Ovary (tissue), 9 donors: Measurements from ENCODE around the gene ANKRD35. TPM values are rescaled to one million over a fixed set of nuclear protein-coding genes. Genes with fewer than 3 reads are reported as not detected.

Experiments
- DNase-seq, 5 donors: peaks; one replicate each; pipeline ENCODE4 v3.0.0-alpha.2; 2019 to 2020
- H3K27ac ChIP-seq, 2 donors: fragments of 200-600 bp; one replicate each; pipeline versions ENCODE4 v1.5.1 to v1.8.0; 2019 to 2022
- H3K27me3 ChIP-seq: fragments of 200-600 bp; one replicate; pipeline ENCODE4 v1.8.0; 2022
- H3K36me3 ChIP-seq: fragments of 200-600 bp; sonication (generic); one replicate; pipeline ENCODE4 v1.5.1; 2019
- H3K4me1 ChIP-seq: one replicate; pipeline ENCODE4 v1.8.1; 2013; ENCODE audit warnings: mild to moderate bottlenecking, moderate library complexity; ENCODE audit not compliant: insufficient read depth
- H3K4me3 ChIP-seq: fragments of 200-600 bp; sonication (generic); one replicate; pipeline ENCODE4 v1.5.1; 2017
- H3K9me3 ChIP-seq, 2 donors: fragments of 200-600 bp in 1 of 2; sonication (generic) in 1 of 2; one replicate each; pipeline versions ENCODE4 v1.5.1 to v1.8.1; 2013 to 2019; ENCODE audit warnings: mild to moderate bottlenecking in 1 of 2, moderate library complexity in 1 of 2
- EP300 ChIP-seq: sonication (generic); formaldehyde crosslinking; IDR thresholded peaks from one replicate; pipeline ENCODE4 v1.6.1; 2017; ENCODE audit warnings: antibody characterized with exemption
- POLR2A ChIP-seq: fragments of 450-650 bp; IDR thresholded peaks from one replicate; pipeline ENCODE4 v1.6.1; 2017; ENCODE audit warnings: antibody characterized with exemption, mild to moderate bottlenecking, moderate library complexity
- WGBS, 3 donors: extraction: QIAGEN DNeasy Blood & Tissue Kit in 1 of 3; methylation state at CpG; one replicate each; pipeline versions ENCODE4 v1.1.5 to v1.1.7; 2013 to 2017; 5-methylcytosine and 5-hydroxymethylcytosine counted together
- intact Hi-C, 4 donors: fragments of 100-400 bp; cut with DNase I; formaldehyde crosslinking; loops; one replicate each; pipeline versions ENCODE4 v1.11.0 to v1.15.1; 2022 to 2023
- polyA plus RNA-seq, 2 donors: library from polyadenylated mRNA; stranded (reverse); fragments of 200-250 nt in 1 of 2; fragments of 350-450 nt in 1 of 2; fragmentation: Illumina TruSeq in 1 of 2; extraction: RNeasy Lipid Tissue Mini Kit (QIAGEN cat#74804) in 1 of 2; gene quantifications; one replicate each; pipeline ENCODE4 v1.2.3, GENCODE V29; 2013 to 2014
- total RNA-seq, 7 donors: library from RNA; depleted of rRNA in 2 of 7; stranded (reverse); fragments of >200 nt in 2 of 7; fragmentation: NEBNext Ultra II Directional in 3 of 7; extraction: Animal tissue kit (Norgen Biotek cat#: 25700) in 3 of 7; gene quantifications; one replicate each; pipeline versions ENCODE4 v1.1.0 to v1.2.4, GENCODE V29; 2016 to 2023
- TF ChIP-seq, protein P1 (sequence below), 3 donors: fragments of 450-650 bp in 2 of 3; fragments of 200-600 bp in 1 of 3; IDR thresholded peaks; one replicate each; pipeline versions ENCODE4 v1.5.1 to v1.8.0; 2016 to 2022; ENCODE audit warnings: antibody characterized with exemption in 3 of 3, mild to moderate bottlenecking in 1 of 3
- donor health status: DM: no; HTN: no; CAD: no; lungs with moderate emphysema.
- donor health status: DM: no; HTN: no; CAD: no.
- donor health status: Bipolar disorder and iron deficiency.
- donor health status: DM: yes; HTN: yes; CAD: no.
- donor health status: DM: no; HTN: no; CAD: no.
- donor health status: DM: yes; HTN: yes; CAD: no.

ANKRD35 gene
- total and polyA plus RNA-seq, 9 donors: 2.1 to 6.5 (median 2.8) TPM

DNA sequence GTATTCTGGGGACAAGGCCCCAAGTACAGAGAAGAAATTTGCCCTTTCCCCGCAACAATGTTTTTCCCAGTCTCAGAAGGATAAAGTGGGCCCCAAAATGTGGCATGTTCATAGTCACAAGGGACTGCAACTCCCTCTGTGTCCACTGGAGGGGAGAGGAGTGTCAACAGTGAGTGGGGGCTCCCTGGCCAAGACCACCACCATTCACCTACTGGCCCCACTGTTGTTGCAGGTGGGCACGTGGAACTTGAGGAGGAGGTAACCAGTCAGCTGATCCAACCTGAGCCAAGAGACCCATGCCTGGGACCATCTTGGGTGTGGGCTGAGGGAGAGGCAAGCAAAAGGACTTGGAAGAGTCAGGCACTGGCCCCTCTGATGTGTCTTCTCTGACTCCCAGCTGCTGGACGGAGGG is 39.5 kb downstream of the ANKRD35 start:
- Histone ChIP-seq H3K36me3 (no peaks in the 10 kb centered on the region), H3K9me3 (no peaks in the 10 kb centered on the region), H3K27ac (peak overlapping the region; percentile 18 to 70), H3K27me3 (no peaks in the 10 kb centered on the region), H3K4me3 (peak overlapping the region; percentile 58), H3K4me1 (peaks cover 7% of the 10 kb centered on the region)
- no peak for TF ChIP-seq POLR2A
- TF ChIP-seq, protein P1, sequence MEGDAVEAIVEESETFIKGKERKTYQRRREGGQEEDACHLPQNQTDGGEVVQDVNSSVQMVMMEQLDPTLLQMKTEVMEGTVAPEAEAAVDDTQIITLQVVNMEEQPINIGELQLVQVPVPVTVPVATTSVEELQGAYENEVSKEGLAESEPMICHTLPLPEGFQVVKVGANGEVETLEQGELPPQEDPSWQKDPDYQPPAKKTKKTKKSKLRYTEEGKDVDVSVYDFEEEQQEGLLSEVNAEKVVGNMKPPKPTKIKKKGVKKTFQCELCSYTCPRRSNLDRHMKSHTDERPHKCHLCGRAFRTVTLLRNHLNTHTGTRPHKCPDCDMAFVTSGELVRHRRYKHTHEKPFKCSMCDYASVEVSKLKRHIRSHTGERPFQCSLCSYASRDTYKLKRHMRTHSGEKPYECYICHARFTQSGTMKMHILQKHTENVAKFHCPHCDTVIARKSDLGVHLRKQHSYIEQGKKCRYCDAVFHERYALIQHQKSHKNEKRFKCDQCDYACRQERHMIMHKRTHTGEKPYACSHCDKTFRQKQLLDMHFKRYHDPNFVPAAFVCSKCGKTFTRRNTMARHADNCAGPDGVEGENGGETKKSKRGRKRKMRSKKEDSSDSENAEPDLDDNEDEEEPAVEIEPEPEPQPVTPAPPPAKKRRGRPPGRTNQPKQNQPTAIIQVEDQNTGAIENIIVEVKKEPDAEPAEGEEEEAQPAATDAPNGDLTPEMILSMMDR (IDR thresholded peaks at IDR 0.05): peak in 1 of 3 donors; percentile 34
- 57 to 72% (median 64%) methylated on average over 3 of the region's 3 CpGs for WGBS, 3 donors
- intact Hi-C loops: loop anchor here in 3 of 4 donors (5.0 to 10.0 kb wide), 3 partner anchors 66 to 169 kb away; partner anchors contain the start of gene ITGA10 (in 1 of the 3)
- DNase-seq: peak in 1 of 5 donors; percentile 28

DNA sequence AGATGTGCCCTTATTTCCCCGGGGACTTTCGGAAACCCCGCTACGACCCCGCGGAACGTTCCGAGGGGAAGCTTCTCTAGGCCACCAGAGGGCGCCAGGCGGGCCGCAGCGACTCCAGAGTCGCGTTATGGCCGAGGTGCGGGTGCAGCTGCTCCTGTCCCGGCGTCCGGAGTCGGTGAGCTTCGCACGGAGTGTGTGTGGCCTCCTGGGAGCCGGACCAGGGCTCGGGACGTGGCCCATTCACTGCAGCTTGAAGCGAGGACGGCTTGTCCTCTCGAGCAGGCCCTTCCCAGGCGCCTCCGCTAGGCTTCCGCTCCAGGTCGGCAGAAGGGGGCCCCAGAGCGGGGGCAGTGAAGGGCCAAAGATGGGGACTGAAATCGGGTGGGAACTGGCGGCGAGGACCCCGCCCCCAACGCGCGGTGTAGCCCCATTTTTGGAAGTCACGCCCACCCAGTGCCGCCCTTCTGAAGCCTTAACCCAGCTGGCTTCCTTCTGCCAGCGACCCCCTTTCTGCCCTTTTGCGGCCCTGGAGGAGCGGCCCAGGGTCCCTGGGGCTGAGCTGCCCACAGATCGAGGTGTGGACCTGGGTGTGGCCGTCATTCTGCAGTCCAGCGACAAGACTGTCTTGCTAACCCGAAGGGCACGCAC is 40.0 kb downstream of the ANKRD35 start, which contains the start of gene NUDT17:
TSS of gene NUDT17 (plus strand) at position 117 of the 648 bp plus-strand sequence. CDS start at position 128, 11 bp downstream.
- Histone ChIP-seq H3K4me1 (peaks cover 7% of the 10 kb centered on the region), H3K27ac (peak within 1 kb of the TSS; percentile 18 to 70), H3K27me3 (no peaks in the 10 kb centered on the region), H3K4me3 (peak within 1 kb of the TSS; percentile 58), H3K9me3 (no peaks in the 10 kb centered on the region), H3K36me3 (no peaks in the 10 kb centered on the region)
- 2 to 3% (median 2%) methylated on average over 44 to 50 of the region's 50 CpGs for WGBS, 3 donors
- intact Hi-C loops: loop anchor here in 3 of 4 donors (5.0 to 10.0 kb wide), 3 partner anchors 67 to 169 kb away; partner anchors contain the start of gene ITGA10 (in 1 of the 3)
- TF ChIP-seq POLR2A (no peak), EP300 (no peak)
- TF ChIP-seq, protein P1 (IDR thresholded peaks at IDR 0.05): peak; percentile 70 to 97 (median 88)
- DNase-seq: peak; percentile 74 to 86 (median 81)

DNA sequence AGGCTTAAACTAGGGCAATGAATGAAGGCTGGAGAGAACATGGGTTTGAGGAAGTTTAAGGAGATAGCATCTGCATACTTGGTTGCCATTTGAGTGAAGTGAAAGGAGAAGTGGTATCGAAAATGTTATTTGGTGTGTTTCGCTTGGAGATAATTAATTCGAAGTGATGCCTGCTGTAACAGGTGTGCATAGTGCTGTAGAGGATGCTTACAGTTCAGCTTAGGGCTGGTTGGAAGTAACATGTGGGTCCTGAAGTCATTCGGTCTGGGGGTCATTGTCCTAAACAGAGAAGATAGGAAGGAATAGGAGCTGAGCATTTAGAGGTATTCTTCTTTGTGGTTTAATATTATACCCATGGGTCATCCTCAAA is 40.5 kb downstream of the ANKRD35 start:
- no peaks in the 10 kb centered on the region for H3K27me3 ChIP-seq
- peak overlapping the region; percentile 18 to 70 for H3K27ac ChIP-seq
- WGBS, 3 donors: 6 to 20% (median 8%) methylated on average over 4 of the region's 4 CpGs
- H3K36me3 ChIP-seq: no peaks in the 10 kb centered on the region
- no peaks in the 10 kb centered on the region for H3K9me3 ChIP-seq
- DNase-seq: no peak
- peaks cover 7% of the 10 kb centered on the region for H3K4me1 ChIP-seq
- intact Hi-C loops: loop anchor here in 3 of 4 donors (5.0 to 10.0 kb wide), 3 partner anchors 67 to 170 kb away; partner anchors contain the start of gene ITGA10 (in 1 of the 3)
- TF ChIP-seq POLR2A (no peak), EP300 (no peak)
- TF ChIP-seq, protein P1 (IDR thresholded peaks at IDR 0.05): no peak
- peak overlapping the region; percentile 58 for H3K4me3 ChIP-seq

DNA sequence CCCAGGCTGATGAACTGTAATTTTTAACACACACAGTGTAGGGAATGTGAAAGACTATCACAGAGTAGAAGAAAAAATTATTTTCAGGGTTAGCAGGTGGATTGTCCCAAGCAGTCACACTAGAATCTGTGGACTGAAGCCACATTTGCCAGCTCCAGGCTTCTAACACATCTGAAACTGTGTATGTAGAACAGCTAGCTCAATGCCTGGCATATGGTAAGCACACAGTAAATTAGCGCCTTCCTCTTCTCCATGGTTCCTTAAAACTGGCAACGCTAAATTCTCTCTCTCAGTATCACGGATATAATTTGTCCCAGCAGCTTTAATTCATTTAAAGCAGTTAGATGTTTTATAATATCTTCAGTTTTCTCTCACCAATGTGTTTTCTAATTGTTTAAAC is 42.6 kb downstream of the ANKRD35 start:
- intact Hi-C loops: loop anchor here in 2 of 4 donors (10.0 kb wide), 1 partner anchor 172 kb away; no protein-coding TSS in a partner anchor
- 88 to 92% (median 91%) methylated on average over 3 of the region's 3 CpGs for WGBS, 3 donors
- no peak overlapping the region for H3K4me3 ChIP-seq

More for the DNA sequence above, 42.6 kb downstream of the ANKRD35 start:
- TF ChIP-seq EP300: no peak
- TF ChIP-seq, protein P1 (IDR thresholded peaks at IDR 0.05): no peak
- no peak for TF ChIP-seq POLR2A
- Histone ChIP-seq H3K4me1 (peaks cover 7% of the 10 kb centered on the region), H3K9me3 (no peaks in the 10 kb centered on the region), H3K27ac (no peak overlapping the region), H3K36me3 (no peaks in the 10 kb centered on the region), H3K27me3 (no peaks in the 10 kb centered on the region)
- no peak for DNase-seq
